Upper lobe of left lung (tissue), 4 donors: ENCODE data around the gene MXRA7.

ENCODE experiments used
- EP300 ChIP-seq, 4 donors: sonication (generic); formaldehyde crosslinking; IDR thresholded peaks; one replicate each; pipeline ENCODE4 v1.5.1; 2017; ENCODE audit warnings: antibody characterized with exemption in 4 of 4, control low read depth in 2 of 4
- POLR2A ChIP-seq, 4 donors: fragments of 450-650 bp; IDR thresholded peaks; one replicate each; pipeline ENCODE4 v1.5.1; 2016 to 2017; ENCODE audit warnings: antibody characterized with exemption in 4 of 4, mild to moderate bottlenecking in 2 of 4
- POLR2AphosphoS5 ChIP-seq, 2 donors: sonication (generic); formaldehyde crosslinking; IDR thresholded peaks; one replicate each; pipeline ENCODE4 v1.5.1; 2017; ENCODE audit warnings: antibody characterized with exemption in 2 of 2
- TF ChIP-seq, protein P1 (sequence below), 6 experiments: fragments of 450-650 bp in 4 of 6; fragments of 200-600 bp in 2 of 6; sonication (generic) in 2 of 6; IDR thresholded peaks; one replicate each; pipeline ENCODE4 v1.5.1; 2016 to 2019; ENCODE audit warnings: antibody characterized with exemption in 6 of 6

DNA sequence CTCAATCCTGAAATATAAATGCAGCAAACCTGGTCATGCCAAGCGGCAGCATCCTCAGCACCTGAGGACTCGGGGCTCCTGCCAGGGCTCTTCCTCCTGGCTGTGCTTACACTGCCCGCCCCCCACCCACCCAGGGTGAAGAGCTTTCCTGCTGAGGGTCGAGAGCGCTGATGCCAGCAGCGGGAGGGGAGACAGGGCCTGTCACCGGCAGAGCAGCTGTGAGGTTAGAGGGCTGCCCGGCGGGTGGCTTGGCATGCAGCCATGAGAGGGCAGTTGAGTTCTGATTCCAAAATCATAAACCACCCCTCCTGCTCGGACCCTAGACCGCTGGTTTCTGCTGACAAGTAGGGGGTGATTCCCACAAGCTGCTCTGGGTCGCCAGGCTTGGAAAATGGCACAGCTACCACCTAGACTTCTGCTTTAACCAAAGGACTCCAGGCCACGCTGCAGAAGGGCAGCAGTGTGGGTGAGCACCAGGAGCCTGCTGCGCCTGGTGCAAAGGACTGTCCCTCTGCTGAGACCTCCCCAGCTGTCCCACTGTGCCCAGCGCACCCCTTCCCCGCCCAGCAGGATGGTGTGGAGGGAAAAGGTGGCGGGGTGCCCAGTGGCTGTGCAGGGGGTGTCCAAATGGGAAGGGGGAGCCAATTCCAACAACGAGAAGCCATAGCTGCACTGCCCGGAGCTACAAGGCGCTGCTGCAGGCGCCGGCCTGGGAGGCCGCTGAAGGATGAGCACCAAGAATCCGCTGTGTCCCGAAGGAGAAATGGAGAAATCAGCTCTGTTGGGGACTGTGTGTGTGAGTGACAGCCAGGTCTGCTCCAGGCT is 26.6 kb downstream of the MXRA7 start:
- TF ChIP-seq, protein P1, sequence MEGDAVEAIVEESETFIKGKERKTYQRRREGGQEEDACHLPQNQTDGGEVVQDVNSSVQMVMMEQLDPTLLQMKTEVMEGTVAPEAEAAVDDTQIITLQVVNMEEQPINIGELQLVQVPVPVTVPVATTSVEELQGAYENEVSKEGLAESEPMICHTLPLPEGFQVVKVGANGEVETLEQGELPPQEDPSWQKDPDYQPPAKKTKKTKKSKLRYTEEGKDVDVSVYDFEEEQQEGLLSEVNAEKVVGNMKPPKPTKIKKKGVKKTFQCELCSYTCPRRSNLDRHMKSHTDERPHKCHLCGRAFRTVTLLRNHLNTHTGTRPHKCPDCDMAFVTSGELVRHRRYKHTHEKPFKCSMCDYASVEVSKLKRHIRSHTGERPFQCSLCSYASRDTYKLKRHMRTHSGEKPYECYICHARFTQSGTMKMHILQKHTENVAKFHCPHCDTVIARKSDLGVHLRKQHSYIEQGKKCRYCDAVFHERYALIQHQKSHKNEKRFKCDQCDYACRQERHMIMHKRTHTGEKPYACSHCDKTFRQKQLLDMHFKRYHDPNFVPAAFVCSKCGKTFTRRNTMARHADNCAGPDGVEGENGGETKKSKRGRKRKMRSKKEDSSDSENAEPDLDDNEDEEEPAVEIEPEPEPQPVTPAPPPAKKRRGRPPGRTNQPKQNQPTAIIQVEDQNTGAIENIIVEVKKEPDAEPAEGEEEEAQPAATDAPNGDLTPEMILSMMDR (IDR thresholded peaks at IDR 0.05) = no peak
- TF ChIP-seq POLR2A (IDR thresholded peaks at IDR 0.05) (no peak), EP300 (IDR thresholded peaks at IDR 0.05) (no peak), POLR2AphosphoS5 (IDR thresholded peaks at IDR 0.05) (no peak)
